ENCODE data around the gene UST.

GRCh38 chr6:148905901-148906300 lies 159.1 kb downstream of the UST start:
- TF ChIP-seq, protein P1, sequence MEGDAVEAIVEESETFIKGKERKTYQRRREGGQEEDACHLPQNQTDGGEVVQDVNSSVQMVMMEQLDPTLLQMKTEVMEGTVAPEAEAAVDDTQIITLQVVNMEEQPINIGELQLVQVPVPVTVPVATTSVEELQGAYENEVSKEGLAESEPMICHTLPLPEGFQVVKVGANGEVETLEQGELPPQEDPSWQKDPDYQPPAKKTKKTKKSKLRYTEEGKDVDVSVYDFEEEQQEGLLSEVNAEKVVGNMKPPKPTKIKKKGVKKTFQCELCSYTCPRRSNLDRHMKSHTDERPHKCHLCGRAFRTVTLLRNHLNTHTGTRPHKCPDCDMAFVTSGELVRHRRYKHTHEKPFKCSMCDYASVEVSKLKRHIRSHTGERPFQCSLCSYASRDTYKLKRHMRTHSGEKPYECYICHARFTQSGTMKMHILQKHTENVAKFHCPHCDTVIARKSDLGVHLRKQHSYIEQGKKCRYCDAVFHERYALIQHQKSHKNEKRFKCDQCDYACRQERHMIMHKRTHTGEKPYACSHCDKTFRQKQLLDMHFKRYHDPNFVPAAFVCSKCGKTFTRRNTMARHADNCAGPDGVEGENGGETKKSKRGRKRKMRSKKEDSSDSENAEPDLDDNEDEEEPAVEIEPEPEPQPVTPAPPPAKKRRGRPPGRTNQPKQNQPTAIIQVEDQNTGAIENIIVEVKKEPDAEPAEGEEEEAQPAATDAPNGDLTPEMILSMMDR (IDR thresholded peaks at IDR 0.05; ENCODE audit: insufficient read depth, low read length, poor library complexity, severe bottlenecking): no peak
- TF ChIP-seq EZH2phosphoT487 (conservative IDR thresholded peaks at IDR 0.05; ENCODE audit: low read length): no peak

Measured in SU-DHL-6 (cell line).